RWPE2 (cell line): Measurements from ENCODE around the gene ANTXR1.

ENCODE experiments used
- ATAC-seq: fragments of 200-7000 bp; cut with Tn5 transposase; 3 replicates; pipeline ENCODE4 v1.9.1; 2021; ENCODE audit warnings: low read depth
- DNase-seq: peaks from one replicate; pipeline ENCODE4 v3.0.0-alpha.2; 2020; ENCODE audit warnings: low spot score
- H3K27ac ChIP-seq: fragments of 450-650 bp; 2 replicates; pipeline ENCODE4 v1.5.1; 2017; ENCODE audit warnings: mild to moderate bottlenecking; ENCODE audit not compliant: poor library complexity, severe bottlenecking
- H3K27me3 ChIP-seq: fragments of 250-450 bp; sonication (Bioruptor Pico); 2 replicates; pipeline ENCODE4 v1.5.1; 2021; ENCODE audit warnings: mild to moderate bottlenecking, moderate library complexity; ENCODE audit not compliant: insufficient read depth, poor library complexity, severe bottlenecking
- H3K36me3 ChIP-seq: fragments of 250-450 bp; sonication (Bioruptor Pico); 2 replicates; pipeline ENCODE4 v1.5.1; 2020; ENCODE audit warnings: low read depth, mild to moderate bottlenecking, moderate library complexity
- H3K4me1 ChIP-seq: fragments of 250-450 bp; sonication (Bioruptor Pico); 2 replicates; pipeline ENCODE4 v1.5.1; 2021; ENCODE audit warnings: mild to moderate bottlenecking, moderate library complexity; ENCODE audit not compliant: insufficient read depth, poor library complexity, severe bottlenecking
- H3K4me3 ChIP-seq: fragments of 250-450 bp; sonication (Bioruptor Pico); 2 replicates; pipeline ENCODE4 v1.5.1; 2021; ENCODE audit warnings: mild to moderate bottlenecking, moderate library complexity; ENCODE audit not compliant: severe bottlenecking
- H3K9me3 ChIP-seq: fragments of 250-450 bp; sonication (Bioruptor Pico); 2 replicates; pipeline ENCODE4 v1.5.1; 2021; ENCODE audit warnings: mild to moderate bottlenecking, moderate library complexity; ENCODE audit not compliant: severe bottlenecking
- TF ChIP-seq, protein P1 (sequence below): fragments of 450-650 bp; IDR thresholded peaks from one replicate; pipeline ENCODE4 v1.5.1; 2017; ENCODE audit warnings: mild to moderate bottlenecking, moderate library complexity; ENCODE audit not compliant: poor library complexity, severe bottlenecking

ANTXR1 gene

DNA sequence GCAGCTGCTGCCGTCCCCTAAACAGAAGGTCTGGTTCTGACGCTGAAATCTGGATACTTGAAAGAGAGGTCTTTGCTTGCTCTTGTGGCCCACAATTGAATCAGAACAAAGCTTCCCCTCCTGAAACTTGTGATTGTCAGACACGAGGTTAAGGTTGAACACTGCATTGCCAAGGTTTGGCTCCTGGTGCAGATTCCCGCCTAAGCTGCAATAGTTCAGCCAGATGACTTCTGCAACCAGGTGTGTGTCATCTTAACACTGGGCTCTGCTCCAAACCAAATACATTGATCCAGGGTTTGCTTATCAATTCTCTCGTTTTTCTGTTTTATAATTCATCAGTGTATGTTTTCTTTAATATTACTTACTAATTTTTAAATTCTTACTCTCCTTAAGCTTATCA, 23.9 kb upstream of the ANTXR1 start:
- Histone ChIP-seq H3K9me3 (no peaks in the 10 kb centered on the region), H3K27me3 (no peaks in the 10 kb centered on the region), H3K4me1 (no peaks in the 10 kb centered on the region), H3K27ac (no peak overlapping the region), H3K4me3 (no peak overlapping the region), H3K36me3 (no peaks in the 10 kb centered on the region)
- TF ChIP-seq, protein P1, sequence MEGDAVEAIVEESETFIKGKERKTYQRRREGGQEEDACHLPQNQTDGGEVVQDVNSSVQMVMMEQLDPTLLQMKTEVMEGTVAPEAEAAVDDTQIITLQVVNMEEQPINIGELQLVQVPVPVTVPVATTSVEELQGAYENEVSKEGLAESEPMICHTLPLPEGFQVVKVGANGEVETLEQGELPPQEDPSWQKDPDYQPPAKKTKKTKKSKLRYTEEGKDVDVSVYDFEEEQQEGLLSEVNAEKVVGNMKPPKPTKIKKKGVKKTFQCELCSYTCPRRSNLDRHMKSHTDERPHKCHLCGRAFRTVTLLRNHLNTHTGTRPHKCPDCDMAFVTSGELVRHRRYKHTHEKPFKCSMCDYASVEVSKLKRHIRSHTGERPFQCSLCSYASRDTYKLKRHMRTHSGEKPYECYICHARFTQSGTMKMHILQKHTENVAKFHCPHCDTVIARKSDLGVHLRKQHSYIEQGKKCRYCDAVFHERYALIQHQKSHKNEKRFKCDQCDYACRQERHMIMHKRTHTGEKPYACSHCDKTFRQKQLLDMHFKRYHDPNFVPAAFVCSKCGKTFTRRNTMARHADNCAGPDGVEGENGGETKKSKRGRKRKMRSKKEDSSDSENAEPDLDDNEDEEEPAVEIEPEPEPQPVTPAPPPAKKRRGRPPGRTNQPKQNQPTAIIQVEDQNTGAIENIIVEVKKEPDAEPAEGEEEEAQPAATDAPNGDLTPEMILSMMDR = no peak
- no peak for ATAC-seq
- DNase-seq = no peak

DNA sequence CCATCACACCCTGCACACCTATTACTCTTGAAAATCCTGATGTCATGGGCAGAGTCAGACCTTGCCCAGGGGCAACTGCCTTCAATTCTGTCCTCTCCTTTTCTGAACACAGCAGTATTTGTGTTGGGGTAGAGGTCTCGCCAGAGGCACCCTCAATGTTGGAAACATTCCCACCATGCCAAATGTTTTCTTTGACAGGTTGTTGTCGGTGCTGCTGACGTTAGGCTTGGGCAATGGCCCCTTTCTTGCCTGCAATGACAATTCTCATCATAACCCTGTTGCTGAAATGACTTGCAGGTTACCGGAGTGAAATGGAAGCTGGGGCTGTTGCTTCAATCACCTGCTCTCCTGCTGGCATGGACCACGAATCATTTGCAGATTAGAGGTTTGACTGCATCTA, 20.6 kb upstream of the ANTXR1 start:
- TF ChIP-seq, protein P1 = no peak
- Histone ChIP-seq H3K9me3 (no peaks in the 10 kb centered on the region), H3K27me3 (no peaks in the 10 kb centered on the region), H3K4me1 (no peaks in the 10 kb centered on the region), H3K27ac (no peak overlapping the region), H3K4me3 (no peak overlapping the region), H3K36me3 (no peaks in the 10 kb centered on the region)
- no peak for ATAC-seq
- no peak for DNase-seq

DNA sequence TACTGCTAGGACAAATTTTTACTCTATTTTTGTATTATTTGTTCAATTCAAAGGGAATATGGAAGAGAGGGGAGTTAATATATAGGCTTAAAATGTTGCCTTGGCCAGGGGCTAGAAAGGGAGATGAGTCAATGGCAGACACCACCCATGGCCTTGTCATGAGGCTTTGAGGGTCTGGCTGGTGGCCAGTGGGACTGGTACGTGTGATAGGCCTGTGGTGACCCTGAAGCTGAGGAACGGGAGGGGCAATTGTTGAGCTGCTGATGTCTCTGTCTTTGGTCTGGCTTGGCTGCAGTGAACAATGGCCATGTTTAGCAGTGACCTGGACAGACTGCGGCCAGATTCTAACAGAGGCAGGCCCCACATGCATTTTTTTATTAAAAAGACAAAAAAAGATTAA, 20.0 kb upstream of the ANTXR1 start:
- no peak for ATAC-seq
- H3K27me3 ChIP-seq = no peaks in the 10 kb centered on the region
- no peaks in the 10 kb centered on the region for H3K4me1 ChIP-seq
- H3K4me3 ChIP-seq = no peak overlapping the region
- no peaks in the 10 kb centered on the region for H3K9me3 ChIP-seq
- no peak for DNase-seq
- no peaks in the 10 kb centered on the region for H3K36me3 ChIP-seq
- no peak overlapping the region for H3K27ac ChIP-seq
- TF ChIP-seq, protein P1 = no peak

DNA sequence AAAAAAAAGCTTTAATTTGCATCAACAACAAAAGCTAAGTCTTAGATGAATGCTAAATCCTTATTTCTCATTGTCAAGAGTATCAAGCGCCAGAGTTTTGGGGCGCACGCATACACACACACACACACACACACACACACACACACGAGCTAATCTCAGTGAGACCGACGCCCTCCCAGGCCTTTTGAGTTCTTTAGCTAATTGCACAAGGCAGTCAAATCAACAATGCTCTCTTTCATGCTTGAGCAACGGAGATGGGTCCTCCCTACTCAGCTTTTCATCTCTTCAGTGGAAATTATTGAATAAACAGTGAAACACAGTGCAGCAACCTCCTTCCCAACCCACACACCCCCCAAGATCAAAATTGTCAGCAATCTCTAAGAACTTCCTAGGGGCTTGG, 19.3 kb upstream of the ANTXR1 start:
- Histone ChIP-seq H3K27me3 (no peaks in the 10 kb centered on the region), H3K27ac (no peak overlapping the region), H3K4me1 (no peaks in the 10 kb centered on the region), H3K4me3 (no peak overlapping the region), H3K36me3 (no peaks in the 10 kb centered on the region), H3K9me3 (no peaks in the 10 kb centered on the region)
- ATAC-seq (no peak), DNase-seq (no peak)
- TF ChIP-seq, protein P1 = no peak

DNA sequence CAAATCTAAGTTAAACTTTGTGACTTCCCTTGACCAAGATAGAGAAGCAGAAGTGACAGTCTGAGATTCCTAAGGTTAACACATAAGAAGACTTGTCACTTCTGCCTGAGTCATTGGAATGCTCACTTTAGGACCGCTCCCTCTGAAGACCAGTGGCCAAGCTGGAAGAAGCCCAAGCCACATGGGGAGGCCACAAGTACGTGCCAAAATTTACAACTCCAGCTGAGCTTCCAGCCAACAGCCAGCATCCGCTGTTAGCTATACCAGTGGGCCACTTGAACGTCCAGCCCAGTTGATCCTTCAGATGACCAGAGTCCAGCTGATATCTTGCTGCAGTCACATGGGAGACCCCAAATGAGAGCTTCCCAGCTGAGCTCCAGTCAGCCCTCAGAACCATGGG, 18.1 kb upstream of the ANTXR1 start:
- Histone ChIP-seq H3K27ac (no peak overlapping the region), H3K4me3 (no peak overlapping the region), H3K27me3 (no peaks in the 10 kb centered on the region), H3K9me3 (no peaks in the 10 kb centered on the region), H3K4me1 (no peaks in the 10 kb centered on the region), H3K36me3 (no peaks in the 10 kb centered on the region)
- ATAC-seq (no peak), DNase-seq (no peak)
- TF ChIP-seq, protein P1 = no peak
